NOMO-1 (cell line): Measurements from ENCODE around the gene LRRC61.
A peak's percentile ranks its signal among the peaks of the same experiment; 100 is the strongest.

ENCODE experiments used
- DNase-seq, 2 experiments: peaks; one replicate each; lab custom pipeline; 2025; ENCODE audit not compliant: unreplicated experiment in 2 of 2; lab: John Stamatoyannopoulos, UW

The LRRC61 gene

GRCh38 chr7:150346922-150347321 is 23.8 kb downstream of the LRRC61 start:
- no peak for DNase-seq

GRCh38 chr7:150351587-150352194 is 28.5 kb downstream of the LRRC61 start:
- no peak for DNase-seq

- DNase-seq, result no peak
These were observed 32.5 kb downstream of the LRRC61 start for GRCh38 chr7:150355666-150356059.

- DNase-seq, result no peak
These were observed 33.2 kb downstream of the LRRC61 start for GRCh38 chr7:150356265-150356897.

- DNase-seq, result peak in 1 of 2 experiments; percentile 22
These were observed 34.1 kb downstream of the LRRC61 start for GRCh38 chr7:150357270-150357669.

GRCh38 chr7:150357771-150358427 is 34.7 kb downstream of the LRRC61 start:
- DNase-seq, result no peak

- no peak for DNase-seq
These were observed 35.3 kb downstream of the LRRC61 start for GRCh38 chr7:150358433-150358832.

GRCh38 chr7:150358988-150359621 is 36.0 kb downstream of the LRRC61 start:
- DNase-seq, result no peak

GRCh38 chr7:150359622-150360362 is 36.6 kb downstream of the LRRC61 start:
- no peak for DNase-seq

GRCh38 chr7:150360363-150361058 is 37.4 kb downstream of the LRRC61 start:
- no peak for DNase-seq

- DNase-seq, result no peak
These were observed 38.2 kb downstream of the LRRC61 start for GRCh38 chr7:150361402-150361801.

GRCh38 chr7:150361807-150362621 is 38.9 kb downstream of the LRRC61 start:
- no peak for DNase-seq

GRCh38 chr7:150363370-150363769 is 40.2 kb downstream of the LRRC61 start:
- DNase-seq, result no peak

- peak; percentile 45 to 51 for DNase-seq
These were observed 40.7 kb downstream of the LRRC61 start for GRCh38 chr7:150363872-150364271.

GRCh38 chr7:150365194-150365593 is 42.0 kb downstream of the LRRC61 start:
- DNase-seq, result no peak

- peak; percentile 57 to 78 for DNase-seq
These were observed 42.7 kb downstream of the LRRC61 start for GRCh38 chr7:150365673-150366398.

- DNase-seq, result no peak
These were observed 44.5 kb downstream of the LRRC61 start for GRCh38 chr7:150367677-150368095.

GRCh38 chr7:150368096-150368883 is 45.1 kb downstream of the LRRC61 start, which contains the start of gene REPIN1:
Gene REPIN1 (plus strand): TSS chr7:150368822. CDS start chr7:150369712, 890 bp downstream.
- peak; percentile 50 to 66 for DNase-seq
